ENCODE data around the gene STK38L. TPM values are rescaled to one million over a fixed set of nuclear protein-coding genes. Genes with fewer than 3 reads are reported as not detected.
A peak's percentile ranks its signal among the peaks of the same experiment; 100 is the strongest.

The STK38L gene
- total and polyA plus RNA-seq, 2 of the 4 experiments (the other 2 are of a cell fraction): 5.1 to 7.2 TPM

GRCh38 chr12:27309293-27309994 lies 65.4 kb downstream of the STK38L start:
- no peak overlapping the region for H3K9ac ChIP-seq (ENCODE audit: low read depth, low read length)
- H3K27me3 ChIP-seq (ENCODE audit: control insufficient read depth, insufficient read depth, low read length): no peaks in the 10 kb centered on the region
- no peak overlapping the region for H3K4me2 ChIP-seq (ENCODE audit: low read depth, low read length)
- in situ Hi-C loops (cut with MboI; ENCODE audit: low sequenced_read_pairs): no loop called here
- no peak overlapping the region for H3K27ac ChIP-seq (ENCODE audit: insufficient read depth, low read length)
- no CpG with 5 or more reads among the region's 2 CpGs for WGBS, 2 experiments (ENCODE audit: extremely low coverage in 2 of 2, insufficient read length in 1 of 2)
- H2BK120ac ChIP-seq (ENCODE audit: low read depth, low read length): no peak overlapping the region
- no peak overlapping the region for H2BK15ac ChIP-seq (ENCODE audit: low read depth, low read length)
- no peak for ATAC-seq (ENCODE audit: low read depth)
- intact Hi-C loops (cut with micrococcal nuclease): loop anchor here (10.0 kb wide), 2 partner anchors 65 to 395 kb away; partner anchors contain the start of gene STK38L
- H3K79me1 ChIP-seq (ENCODE audit: low read depth in 1 of 2, low read length in 2 of 2): no peaks in the 10 kb centered on the region; a peak in 1 of 4 replicates
- H3K9me3 ChIP-seq (ENCODE audit: control insufficient read depth, insufficient read depth, low read length): no peaks in the 10 kb centered on the region
- CTCF ChIA-PET: no interaction called here
- no peak overlapping the region for H2AK9ac ChIP-seq (replicated peaks; ENCODE audit: low read depth, low read length, poor library complexity)
- H3K56ac ChIP-seq (ENCODE audit: extremely low read depth, insufficient read depth, low read length): no peak overlapping the region
- H4K8ac ChIP-seq (ENCODE audit: low read depth in 2 of 2, low read length in 2 of 2): no peak overlapping the region
- H3K9me1 ChIP-seq (ENCODE audit: insufficient read depth, low read length): no peaks in the 10 kb centered on the region
- no peak overlapping the region for H2BK5ac ChIP-seq (ENCODE audit: low read depth, low read length, poor library complexity, severe bottlenecking)
- H3K36me3 ChIP-seq (ENCODE audit: control insufficient read depth, insufficient read depth, low read length): peaks cover 3% of the 10 kb centered on the region; the same call in 1 of the 2 replicates
- H3K4me1 ChIP-seq (ENCODE audit: control insufficient read depth, insufficient read depth, low read length): no peaks in the 10 kb centered on the region
- no TSS peak for BruUV-seq (replicated peaks)
- no peak for TF ChIP-seq RFX5 (IDR thresholded peaks at IDR 0.05; ENCODE audit: low read depth, low read length)
- no peak for TF ChIP-seq BHLHE40 (IDR thresholded peaks at IDR 0.05; ENCODE audit: low read depth, low read length)
- no peak for TF ChIP-seq RAD21 (IDR thresholded peaks at IDR 0.05; ENCODE audit: low read length)
- peak; percentile 81 for TF ChIP-seq MAFK (IDR thresholded peaks at IDR 0.05; ENCODE audit: low read depth, low read length)
- H4K5ac ChIP-seq (ENCODE audit: low read depth, low read length): no peak overlapping the region
- dilution Hi-C loops (cut with HindIII; ENCODE audit: low sequenced_read_pairs, unreplicated experiment): no loop called here
- H2AFZ ChIP-seq (replicated peaks; ENCODE audit: low read length, poor library complexity): no peak overlapping the region
- H3K4me3 ChIP-seq (ENCODE audit: insufficient read depth, low read depth, low read length): no peak overlapping the region
- no peak overlapping the region for H3K18ac ChIP-seq (ENCODE audit: low read depth, low read length)
- no peak overlapping the region for H3K23ac ChIP-seq (ENCODE audit: low read depth, low read length)
- POLR2A ChIA-PET (ENCODE audit: unreplicated experiment): no interaction called here
- no peak overlapping the region for H3K4ac ChIP-seq (ENCODE audit: low read depth, low read length)
- H2BK20ac ChIP-seq (ENCODE audit: low read depth, low read length): no peak overlapping the region
- no peak for DNase-seq
- H3K14ac ChIP-seq (replicated peaks; ENCODE audit: low read depth, low read length): no peak overlapping the region
- H2AK5ac ChIP-seq (ENCODE audit: low read depth, low read length): no peak overlapping the region
- H4K20me1 ChIP-seq (ENCODE audit: insufficient read depth, low read length): no peaks in the 10 kb centered on the region
- H4K91ac ChIP-seq (ENCODE audit: insufficient read depth, low read depth, low read length): no peak overlapping the region

Data from IMR-90 (cell line).